ENCODE measurements around the gene SNRNP200.

GRCh38 chr2:96329874-96330273, 24.5 kb upstream of the SNRNP200 start:
- TF ChIP-seq POLR2AphosphoS5 (IDR thresholded peaks at IDR 0.05; ENCODE audit: low read depth, low read length) (no peak), POLR2A (IDR thresholded peaks at IDR 0.05; ENCODE audit: low read depth, low read length) (no peak), TAF1 (IDR thresholded peaks at IDR 0.05; ENCODE audit: low read depth, low read length) (no peak), SPI1 (IDR thresholded peaks at IDR 0.05; ENCODE audit: low read depth, low read length) (no peak), PAX5 (IDR thresholded peaks at IDR 0.05; ENCODE audit: insufficient read depth, low read length, severe bottlenecking) (no peak), POU2F2 (IDR thresholded peaks at IDR 0.05; ENCODE audit: low read depth, low read length) (no peak)

Measured in GM12891 (cell line).